ENCODE data around the gene OR5AU1. TPM values are rescaled to one million over a fixed set of nuclear protein-coding genes. Genes with fewer than 3 reads are reported as not detected.

The OR5AU1 gene
- total RNA-seq, 6 experiments from 2014 or later, result not detected

DNA sequence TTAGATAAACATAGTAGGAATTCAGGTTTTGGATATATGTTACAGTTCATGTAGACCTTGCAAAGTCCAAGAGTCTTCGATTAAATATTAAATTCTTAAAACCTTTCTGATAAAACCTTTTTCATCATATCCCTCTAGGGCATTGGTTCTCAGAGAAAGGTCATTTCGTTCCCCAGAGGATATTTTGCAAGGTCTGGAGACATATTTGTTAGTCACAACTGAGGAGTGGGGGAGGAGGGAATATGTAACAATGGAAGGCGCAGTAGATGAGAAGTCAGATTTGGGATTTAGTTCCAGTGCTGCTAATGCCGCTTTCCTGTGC is 49.7 kb downstream of the OR5AU1 start:
- Mint-ChIP-seq H3K9me3 (no peaks in the 10 kb centered on the region), H3K27ac (no peak overlapping the region), H3K4me1 (ENCODE audit: low read depth) (peaks cover 49% of the 10 kb centered on the region), H3K27me3 (ENCODE audit: insufficient read depth) (peaks cover 10% of the 10 kb centered on the region), H3K36me3 (ENCODE audit: low read depth) (no peaks in the 10 kb centered on the region), H3K4me3 (peak overlapping the region; percentile 52; the same call in 1 of the 2 replicates)
- TF ChIP-seq, protein P1, sequence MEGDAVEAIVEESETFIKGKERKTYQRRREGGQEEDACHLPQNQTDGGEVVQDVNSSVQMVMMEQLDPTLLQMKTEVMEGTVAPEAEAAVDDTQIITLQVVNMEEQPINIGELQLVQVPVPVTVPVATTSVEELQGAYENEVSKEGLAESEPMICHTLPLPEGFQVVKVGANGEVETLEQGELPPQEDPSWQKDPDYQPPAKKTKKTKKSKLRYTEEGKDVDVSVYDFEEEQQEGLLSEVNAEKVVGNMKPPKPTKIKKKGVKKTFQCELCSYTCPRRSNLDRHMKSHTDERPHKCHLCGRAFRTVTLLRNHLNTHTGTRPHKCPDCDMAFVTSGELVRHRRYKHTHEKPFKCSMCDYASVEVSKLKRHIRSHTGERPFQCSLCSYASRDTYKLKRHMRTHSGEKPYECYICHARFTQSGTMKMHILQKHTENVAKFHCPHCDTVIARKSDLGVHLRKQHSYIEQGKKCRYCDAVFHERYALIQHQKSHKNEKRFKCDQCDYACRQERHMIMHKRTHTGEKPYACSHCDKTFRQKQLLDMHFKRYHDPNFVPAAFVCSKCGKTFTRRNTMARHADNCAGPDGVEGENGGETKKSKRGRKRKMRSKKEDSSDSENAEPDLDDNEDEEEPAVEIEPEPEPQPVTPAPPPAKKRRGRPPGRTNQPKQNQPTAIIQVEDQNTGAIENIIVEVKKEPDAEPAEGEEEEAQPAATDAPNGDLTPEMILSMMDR (IDR thresholded peaks at IDR 0.05), result no peak
- DNase-seq, result no peak

- Mint-ChIP-seq H3K27ac (no peak overlapping the region), H3K27me3 (ENCODE audit: insufficient read depth) (peaks cover 9% of the 10 kb centered on the region), H3K4me3 (no peak overlapping the region), H3K9me3 (no peaks in the 10 kb centered on the region), H3K4me1 (ENCODE audit: low read depth) (peaks cover 49% of the 10 kb centered on the region), H3K36me3 (ENCODE audit: low read depth) (no peaks in the 10 kb centered on the region)
- no peak for DNase-seq
- TF ChIP-seq, protein P1 (IDR thresholded peaks at IDR 0.05), result no peak
These were observed 50.8 kb downstream of the OR5AU1 start for GRCh38 chr14:21105095-21105494.

Other genes starting within 250 kb of the OR5AU1 start
- gene RNASE2, start 200.6 kb downstream of the OR5AU1 start, total RNA-seq (2021; fragmentation: NEBNext Ultra II Directional; extraction: Animal tissue kit (Norgen Biotek cat#: 25700)), result not detected
- 10 to 100 TPM; 29.3 to 34.0 (median 32.7) TPM for gene METTL17, start 166.1 kb downstream of the OR5AU1 start, total RNA-seq (2021; fragmentation: NEBNext Ultra II Directional; extraction: Animal tissue kit (Norgen Biotek cat#: 25700))
- under 1 TPM in 1 of 6 experiments, not detected in 5; 0.15 TPM for gene SLC39A2, start 156.8 kb downstream of the OR5AU1 start, total RNA-seq (2021; fragmentation: NEBNext Ultra II Directional; extraction: Animal tissue kit (Norgen Biotek cat#: 25700))
- under 1 TPM in 4 of 6 experiments, not detected in 2; 0.11 to 0.31 (median 0.23) TPM for gene NDRG2, start 131.0 kb downstream of the OR5AU1 start, total RNA-seq (2021; fragmentation: NEBNext Ultra II Directional; extraction: Animal tissue kit (Norgen Biotek cat#: 25700))
- not detected for gene TPPP2, start 125.8 kb downstream of the OR5AU1 start, total RNA-seq (2021; fragmentation: NEBNext Ultra II Directional; extraction: Animal tissue kit (Norgen Biotek cat#: 25700))
- not detected for gene RNASE13, start 121.3 kb downstream of the OR5AU1 start, total RNA-seq (2021; fragmentation: NEBNext Ultra II Directional; extraction: Animal tissue kit (Norgen Biotek cat#: 25700))
- gene RNASE7, start 113.7 kb downstream of the OR5AU1 start, total RNA-seq (2021; fragmentation: NEBNext Ultra II Directional; extraction: Animal tissue kit (Norgen Biotek cat#: 25700)), result not detected
- gene RNASE8, start 98.2 kb downstream of the OR5AU1 start, total RNA-seq (2021; fragmentation: NEBNext Ultra II Directional; extraction: Animal tissue kit (Norgen Biotek cat#: 25700)), result not detected
- gene ARHGEF40, start 85.8 kb downstream of the OR5AU1 start, total RNA-seq (2021; fragmentation: NEBNext Ultra II Directional; extraction: Animal tissue kit (Norgen Biotek cat#: 25700)), result 10 to 100 TPM; 30.4 to 43.0 (median 40.8) TPM
- gene ZNF219, start 57.4 kb downstream of the OR5AU1 start, total RNA-seq (2021; fragmentation: NEBNext Ultra II Directional; extraction: Animal tissue kit (Norgen Biotek cat#: 25700)), result 10 to 100 TPM in 2 of 6 experiments, 1 to 10 TPM in 4; 5.3 to 11.2 (median 6.6) TPM
- gene TMEM253, start 55.0 kb downstream of the OR5AU1 start, total RNA-seq (2021; fragmentation: NEBNext Ultra II Directional; extraction: Animal tissue kit (Norgen Biotek cat#: 25700)), result under 1 TPM in 2 of 6 experiments, not detected in 4; 0.18 to 0.35 TPM
- 100 to 1,000 TPM; 528 to 684 (median 604) TPM for gene HNRNPC, start 113.4 kb upstream of the OR5AU1 start, total RNA-seq (2021; fragmentation: NEBNext Ultra II Directional; extraction: Animal tissue kit (Norgen Biotek cat#: 25700))
- gene RPGRIP1, start 124.0 kb upstream of the OR5AU1 start, total RNA-seq (2021; fragmentation: NEBNext Ultra II Directional; extraction: Animal tissue kit (Norgen Biotek cat#: 25700)), result not detected
- 10 to 100 TPM; 67.9 to 91.9 (median 86.2) TPM for gene SUPT16H, start 228.0 kb upstream of the OR5AU1 start, total RNA-seq (2021; fragmentation: NEBNext Ultra II Directional; extraction: Animal tissue kit (Norgen Biotek cat#: 25700))

Data from HFFc6 (cell line).